Measurements from ENCODE around the gene XRN2. TPM values are rescaled to one million over a fixed set of nuclear protein-coding genes. Genes with fewer than 3 reads are reported as not detected.

XRN2 gene
- total RNA-seq, 1 experiment from 2014 or later: 77.7 TPM

GRCh38 chr20:21272679-21273078 is 30.5 kb upstream of the XRN2 start:
- Histone ChIP-seq H3K9me3 (ENCODE audit: control insufficient read depth, insufficient read depth, low read depth, low read length) (no peaks in the 10 kb centered on the region), H3K27ac (ENCODE audit: low read length) (no peak overlapping the region), H3K27me3 (ENCODE audit: control insufficient read depth, insufficient read depth, low read length) (no peaks in the 10 kb centered on the region), H3K36me3 (ENCODE audit: control insufficient read depth, insufficient read depth, low read length) (no peaks in the 10 kb centered on the region), H3K4me1 (ENCODE audit: control insufficient read depth, insufficient read depth, low read length) (no peaks in the 10 kb centered on the region), H3K4me3 (ENCODE audit: low read depth in 2 of 2, low read length in 2 of 2) (no peak overlapping the region)
- in situ Hi-C loops (cut with HindIII; ENCODE audit: low pct_unique_long_range_greater_than_20kb, low sequenced_read_pairs) (no loop called here), intact Hi-C loops (cut with micrococcal nuclease; ENCODE audit: unreplicated experiment) (no loop called here)
- DNase-seq (ENCODE audit: low read depth, low spot score) (no peak), ATAC-seq (no peak)
- ChIA-PET POLR2A (no interaction called here), CTCF (no interaction called here)
- TF ChIP-seq SIN3A (IDR thresholded peaks at IDR 0.05; ENCODE audit: borderline replicate concordance, insufficient read depth, low read depth, low read length) (no peak), REST (IDR thresholded peaks at IDR 0.05; ENCODE audit: insufficient read depth in 1 of 2, low read depth in 2 of 2, low read length in 1 of 2) (no peak), POLR2AphosphoS5 (IDR thresholded peaks at IDR 0.05; ENCODE audit: low read depth, low read length) (no peak), TCF7L2 (IDR thresholded peaks at IDR 0.05; ENCODE audit: low read depth, low read length) (no peak)
- TF ChIP-seq, protein P1, sequence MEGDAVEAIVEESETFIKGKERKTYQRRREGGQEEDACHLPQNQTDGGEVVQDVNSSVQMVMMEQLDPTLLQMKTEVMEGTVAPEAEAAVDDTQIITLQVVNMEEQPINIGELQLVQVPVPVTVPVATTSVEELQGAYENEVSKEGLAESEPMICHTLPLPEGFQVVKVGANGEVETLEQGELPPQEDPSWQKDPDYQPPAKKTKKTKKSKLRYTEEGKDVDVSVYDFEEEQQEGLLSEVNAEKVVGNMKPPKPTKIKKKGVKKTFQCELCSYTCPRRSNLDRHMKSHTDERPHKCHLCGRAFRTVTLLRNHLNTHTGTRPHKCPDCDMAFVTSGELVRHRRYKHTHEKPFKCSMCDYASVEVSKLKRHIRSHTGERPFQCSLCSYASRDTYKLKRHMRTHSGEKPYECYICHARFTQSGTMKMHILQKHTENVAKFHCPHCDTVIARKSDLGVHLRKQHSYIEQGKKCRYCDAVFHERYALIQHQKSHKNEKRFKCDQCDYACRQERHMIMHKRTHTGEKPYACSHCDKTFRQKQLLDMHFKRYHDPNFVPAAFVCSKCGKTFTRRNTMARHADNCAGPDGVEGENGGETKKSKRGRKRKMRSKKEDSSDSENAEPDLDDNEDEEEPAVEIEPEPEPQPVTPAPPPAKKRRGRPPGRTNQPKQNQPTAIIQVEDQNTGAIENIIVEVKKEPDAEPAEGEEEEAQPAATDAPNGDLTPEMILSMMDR (IDR thresholded peaks at IDR 0.05): no peak
- no TSS peak for BruUV-seq (replicated peaks)

- CTCF ChIA-PET: no interaction called here
- no peak overlapping the region for H3K27ac ChIP-seq (ENCODE audit: low read length)
- TF ChIP-seq, protein P1 (IDR thresholded peaks at IDR 0.05): no peak
- TF ChIP-seq SIN3A (IDR thresholded peaks at IDR 0.05; ENCODE audit: borderline replicate concordance, insufficient read depth, low read depth, low read length) (no peak), TCF7L2 (IDR thresholded peaks at IDR 0.05; ENCODE audit: low read depth, low read length) (no peak), POLR2AphosphoS5 (IDR thresholded peaks at IDR 0.05; ENCODE audit: low read depth, low read length) (no peak), REST (IDR thresholded peaks at IDR 0.05; ENCODE audit: insufficient read depth in 1 of 2, low read depth in 2 of 2, low read length in 1 of 2) (no peak)
Observed at GRCh38 chr20:21273755-21274386, 29.3 kb upstream of the XRN2 start.

More at GRCh38 chr20:21273755-21274386, 29.3 kb upstream of the XRN2 start:
- no peaks in the 10 kb centered on the region for H3K36me3 ChIP-seq (ENCODE audit: control insufficient read depth, insufficient read depth, low read length)
- POLR2A ChIA-PET: no interaction called here
- H3K27me3 ChIP-seq (ENCODE audit: control insufficient read depth, insufficient read depth, low read length): no peaks in the 10 kb centered on the region
- no TSS peak for BruUV-seq (replicated peaks)
- no peaks in the 10 kb centered on the region for H3K4me1 ChIP-seq (ENCODE audit: control insufficient read depth, insufficient read depth, low read length)
- no peak overlapping the region for H3K4me3 ChIP-seq (ENCODE audit: low read depth in 2 of 2, low read length in 2 of 2)
- H3K9me3 ChIP-seq (ENCODE audit: control insufficient read depth, insufficient read depth, low read depth, low read length): no peaks in the 10 kb centered on the region
- ATAC-seq (no peak), DNase-seq (ENCODE audit: low read depth, low spot score) (no peak)
- intact Hi-C loops (cut with micrococcal nuclease; ENCODE audit: unreplicated experiment) (no loop called here), in situ Hi-C loops (cut with HindIII; ENCODE audit: low pct_unique_long_range_greater_than_20kb, low sequenced_read_pairs) (no loop called here)
